H1 (cell line): ENCODE results near the gene DVL1. TPM values are rescaled to one million over a fixed set of nuclear protein-coding genes. Genes with fewer than 3 reads are reported as not detected.

Experiments
- BRCA1 ChIP-seq: IDR thresholded peaks from 2 replicates; pipeline ENCODE4 v1.6.1; 2012; ENCODE audit warnings: low read depth, low read length, improper control_type of control experiment
- CBX5 ChIP-seq: fragments of 300-800, 300-1000 bp; sonication (generic); IDR thresholded peaks from 2 replicates; pipeline ENCODE4 v1.7.1; 2016; ENCODE audit warnings: antibody characterized with exemption, low read length, low read depth
- CEBPB ChIP-seq: IDR thresholded peaks from 2 replicates; pipeline ENCODE4 v1.6.1; 2012; ENCODE audit warnings: low read depth, low read length
- CHD2 ChIP-seq: IDR thresholded peaks from 2 replicates; pipeline ENCODE4 v1.6.1; 2012; ENCODE audit warnings: low read length, improper control_type of control experiment
- JUND ChIP-seq: IDR thresholded peaks from 2 replicates; pipeline ENCODE4 v1.6.1; 2011; ENCODE audit warnings: mild to moderate bottlenecking, improper control_type of control experiment, low read length
- PHF8 ChIP-seq: fragments of 200-600 bp; sonication (generic); conservative IDR thresholded peaks from 2 replicates; pipeline ENCODE4 v1.7.1; 2012; ENCODE audit warnings: low read depth, mild to moderate bottlenecking, inconsistent platforms, low read length, moderate library complexity
- POLR2A ChIP-seq, 2 experiments: IDR thresholded peaks; 1 replicate in 1 of 2; 2 replicates in 1 of 2; pipeline ENCODE4 v1.6.1; 2011; ENCODE audit warnings: low read depth in 2 of 2, low read length in 2 of 2, mild to moderate bottlenecking in 2 of 2; ENCODE audit errors: control extremely low read depth in 1 of 2
- RAD21 ChIP-seq, 2 experiments: IDR thresholded peaks in 1 of 2; conservative IDR thresholded peaks in 1 of 2; 2 replicates each; pipeline ENCODE4 v1.6.1; 2011; ENCODE audit warnings: low read depth in 2 of 2, low read length in 2 of 2, improper control_type of control experiment in 1 of 2, inconsistent platforms in 1 of 2, mild to moderate bottlenecking in 1 of 2, moderate library complexity in 1 of 2
- RBBP5 ChIP-seq: IDR thresholded peaks from 2 replicates; pipeline ENCODE4 v1.7.1; 2012; ENCODE audit warnings: low read depth, mild to moderate bottlenecking, inconsistent platforms, low read length, moderate library complexity, borderline replicate concordance
- RFX5 ChIP-seq: IDR thresholded peaks from 2 replicates; pipeline ENCODE4 v1.6.1; 2011; ENCODE audit warnings: low read depth, low read length, improper control_type of control experiment, borderline replicate concordance
- RNF2 ChIP-seq: fragments of 200-900, 300-1000 bp; sonication (generic); IDR thresholded peaks from 2 replicates; pipeline ENCODE4 v1.7.1; 2016; ENCODE audit warnings: borderline replicate concordance, low read depth, mild to moderate bottlenecking, antibody characterized with exemption, low read length; ENCODE audit not compliant: poor library complexity, severe bottlenecking; ENCODE audit errors: missing control alignments
- RXRA ChIP-seq: IDR thresholded peaks from 2 replicates; pipeline ENCODE4 v1.6.1; 2011; ENCODE audit warnings: low read depth, mild to moderate bottlenecking, low read length, moderate library complexity; ENCODE audit not compliant: insufficient read depth
- SIN3A ChIP-seq, 2 experiments: IDR thresholded peaks in 1 of 2; conservative IDR thresholded peaks in 1 of 2; 2 replicates each; pipeline ENCODE4 v1.6.1; 2011 to 2012; ENCODE audit warnings: low read length in 2 of 2, improper control_type of control experiment in 1 of 2, low read depth in 1 of 2, mild to moderate bottlenecking in 1 of 2
- SP1 ChIP-seq: IDR thresholded peaks from 2 replicates; pipeline ENCODE4 v1.6.1; 2011; ENCODE audit warnings: low read depth, low read length
- SP4 ChIP-seq: IDR thresholded peaks from 2 replicates; pipeline ENCODE4 v1.6.1; 2012; ENCODE audit warnings: low read length, inconsistent platforms
- SRF ChIP-seq: IDR thresholded peaks from 2 replicates; pipeline ENCODE4 v1.6.1; 2011; ENCODE audit warnings: mild to moderate bottlenecking, low read depth, low read length, moderate library complexity
- TCF12 ChIP-seq: IDR thresholded peaks from 2 replicates; pipeline ENCODE4 v1.6.1; 2011; ENCODE audit warnings: low read depth, mild to moderate bottlenecking, low read length
- ZNF274 ChIP-seq: IDR thresholded peaks from 2 replicates; pipeline ENCODE4 v1.7.0; 2012; ENCODE audit warnings: low read length, borderline replicate concordance; ENCODE audit errors: extremely low read depth
- polyA plus RNA-seq, 7 experiments: library from polyadenylated mRNA; depleted of rRNA in 3 of 7; stranded (reverse) in 5 of 7; unstranded in 2 of 7; fragments of >200 nt in 5 of 7; fragments of 200-250 nt in 2 of 7; gene quantifications; 1 replicate in 5 of 7; 2 replicates in 1 of 7; 4 replicates in 1 of 7; pipeline versions ENCODE4 v1.2.1 to v1.2.3, GENCODE V29; 2011 to 2013; ENCODE audit warnings: missing spikeins in 2 of 7, mixed read lengths in 2 of 7
- total RNA-seq: library from RNA; stranded (reverse); fragmentation: NEBNext Ultra II Directional; extraction: Animal tissue kit (Norgen Biotek cat#: 25700); gene quantifications from 2 replicates; pipeline ENCODE4 v1.2.1, GENCODE V29; 2021
- TF ChIP-seq, protein P1 (sequence below): IDR thresholded peaks from 2 replicates; pipeline ENCODE4 v1.6.1; 2011; ENCODE audit warnings: low read length, improper control_type of control experiment
- TF ChIP-seq, protein P2 (sequence below): IDR thresholded peaks from 2 replicates; pipeline ENCODE4 v1.6.1; 2012; ENCODE audit warnings: inconsistent platforms
- TF ChIP-seq, protein P3 (sequence below): IDR thresholded peaks from 2 replicates; pipeline ENCODE4 v1.6.1; 2011; ENCODE audit warnings: low read depth, mild to moderate bottlenecking, low read length; ENCODE audit not compliant: insufficient read depth
- TF ChIP-seq, protein P4 (sequence below): IDR thresholded peaks from 2 replicates; pipeline ENCODE4 v1.6.1; 2012; ENCODE audit warnings: inconsistent platforms

The DVL1 gene
- total and polyA plus RNA-seq, 2 of the 8 experiments (the other 6 are each of a cell fraction or from before 2014, with no cell fraction given) = 39.4 to 58.9 TPM

DNA sequence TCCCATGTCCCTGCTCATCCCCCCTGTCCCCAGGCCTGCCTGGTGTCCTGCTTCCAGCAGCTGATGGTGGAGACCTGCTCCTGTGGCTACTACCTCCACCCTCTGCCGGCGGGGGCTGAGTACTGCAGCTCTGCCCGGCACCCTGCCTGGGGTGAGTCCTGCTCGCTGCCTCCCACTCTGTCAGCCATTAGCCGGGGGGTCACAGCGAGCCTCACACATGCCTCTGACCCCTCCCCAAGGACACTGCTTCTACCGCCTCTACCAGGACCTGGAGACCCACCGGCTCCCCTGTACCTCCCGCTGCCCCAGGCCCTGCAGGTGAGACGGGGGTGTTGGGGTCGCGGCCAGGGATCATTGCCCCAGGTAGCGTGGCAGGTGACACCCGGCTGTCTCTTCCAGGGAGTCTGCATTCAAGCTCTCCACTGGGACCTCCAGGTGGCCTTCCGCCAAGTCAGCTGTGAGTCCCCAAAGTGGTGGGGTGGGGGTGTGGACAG, 58.9 kb downstream of the DVL1 start (continued):
- TF ChIP-seq, protein P1, sequence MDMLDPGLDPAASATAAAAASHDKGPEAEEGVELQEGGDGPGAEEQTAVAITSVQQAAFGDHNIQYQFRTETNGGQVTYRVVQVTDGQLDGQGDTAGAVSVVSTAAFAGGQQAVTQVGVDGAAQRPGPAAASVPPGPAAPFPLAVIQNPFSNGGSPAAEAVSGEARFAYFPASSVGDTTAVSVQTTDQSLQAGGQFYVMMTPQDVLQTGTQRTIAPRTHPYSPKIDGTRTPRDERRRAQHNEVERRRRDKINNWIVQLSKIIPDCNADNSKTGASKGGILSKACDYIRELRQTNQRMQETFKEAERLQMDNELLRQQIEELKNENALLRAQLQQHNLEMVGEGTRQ = no peak
- TF ChIP-seq RFX5 = no peak
- TF ChIP-seq BRCA1 = no peak
- no peak for TF ChIP-seq RNF2
- TF ChIP-seq POLR2A (IDR thresholded peaks at IDR 0.05; ENCODE audit: control extremely low read depth in 1 of 2, low read depth in 2 of 2, low read length in 2 of 2) = no peak
- TF ChIP-seq ZNF274 = no peak
- TF ChIP-seq SP4 = no peak
- TF ChIP-seq, protein P2, sequence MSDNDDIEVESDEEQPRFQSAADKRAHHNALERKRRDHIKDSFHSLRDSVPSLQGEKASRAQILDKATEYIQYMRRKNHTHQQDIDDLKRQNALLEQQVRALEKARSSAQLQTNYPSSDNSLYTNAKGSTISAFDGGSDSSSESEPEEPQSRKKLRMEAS = no peak
- TF ChIP-seq, protein P3, sequence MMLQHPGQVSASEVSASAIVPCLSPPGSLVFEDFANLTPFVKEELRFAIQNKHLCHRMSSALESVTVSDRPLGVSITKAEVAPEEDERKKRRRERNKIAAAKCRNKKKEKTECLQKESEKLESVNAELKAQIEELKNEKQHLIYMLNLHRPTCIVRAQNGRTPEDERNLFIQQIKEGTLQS = no peak
- peak in 1 of 2 experiments; percentile 42; a peak in 1 of 4 replicates for TF ChIP-seq SIN3A (conservative IDR thresholded peaks at IDR 0.05 in 1 of 2, IDR thresholded peaks at IDR 0.05 in 1 of 2; ENCODE audit: low read depth in 1 of 2, low read length in 2 of 2)
- TF ChIP-seq SP1 = no peak
- TF ChIP-seq RAD21 (IDR thresholded peaks at IDR 0.05 in 1 of 2, conservative IDR thresholded peaks at IDR 0.05 in 1 of 2; ENCODE audit: low read depth in 2 of 2, low read length in 2 of 2) = peak; percentile 52 to 62
- no peak for TF ChIP-seq JUND
- no peak for TF ChIP-seq SRF
- TF ChIP-seq, protein P4, sequence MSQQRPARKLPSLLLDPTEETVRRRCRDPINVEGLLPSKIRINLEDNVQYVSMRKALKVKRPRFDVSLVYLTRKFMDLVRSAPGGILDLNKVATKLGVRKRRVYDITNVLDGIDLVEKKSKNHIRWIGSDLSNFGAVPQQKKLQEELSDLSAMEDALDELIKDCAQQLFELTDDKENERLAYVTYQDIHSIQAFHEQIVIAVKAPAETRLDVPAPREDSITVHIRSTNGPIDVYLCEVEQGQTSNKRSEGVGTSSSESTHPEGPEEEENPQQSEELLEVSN = no peak
- no peak for TF ChIP-seq RXRA
- no peak for TF ChIP-seq TCF12
- no peak for TF ChIP-seq CHD2
- no peak for TF ChIP-seq PHF8
- no peak for TF ChIP-seq CEBPB
- TF ChIP-seq CBX5 = no peak
- no peak for TF ChIP-seq RBBP5
